ENCODE data around the gene TDRD3. TPM values are rescaled to one million over a fixed set of nuclear protein-coding genes. Genes with fewer than 3 reads are reported as not detected.
"Not testable (repeated sequence)": the region's sequence is repeated elsewhere in the genome, so short reads cannot be mapped to it uniquely, and the experiment has no call there.

Gene TDRD3
- total RNA-seq, 1 donor from 2014 or later = 46.6 TPM

- Histone ChIP-seq H3K27me3 (ENCODE audit: low read depth) (no peaks in the 10 kb centered on the region), H3K27ac (replicated peaks) (no peak overlapping the region), H3K9me3 (replicated peaks) (no peaks in the 10 kb centered on the region), H3K4me3 (no peak overlapping the region), H3K4me1 (no peaks in the 10 kb centered on the region), H3K36me3 (no peaks in the 10 kb centered on the region)
- no peak for DNase-seq
- no peak for TF ChIP-seq CTCF (IDR thresholded peaks at IDR 0.05; ENCODE audit: borderline replicate concordance)
- intact Hi-C loops (cut with micrococcal nuclease) = no loop called here
Measured at GRCh38 chr13:60370343-60370742, 26.7 kb upstream of the TDRD3 start.

- Histone ChIP-seq H3K4me3 (no peak overlapping the region), H3K9me3 (replicated peaks) (peaks cover 4% of the 10 kb centered on the region), H3K4me1 (no peaks in the 10 kb centered on the region), H3K36me3 (no peaks in the 10 kb centered on the region), H3K27me3 (ENCODE audit: low read depth) (no peaks in the 10 kb centered on the region), H3K27ac (replicated peaks) (no peak overlapping the region)
- TF ChIP-seq CTCF (IDR thresholded peaks at IDR 0.05; ENCODE audit: borderline replicate concordance) = no peak
- intact Hi-C loops (cut with micrococcal nuclease) = no loop called here
- no peak for DNase-seq
Measured at GRCh38 chr13:60372141-60372540, 24.9 kb upstream of the TDRD3 start.

- H3K4me1 ChIP-seq; DNase-seq; H3K27ac ChIP-seq (replicated peaks); H3K9me3 ChIP-seq (replicated peaks); H3K27me3 ChIP-seq (ENCODE audit: low read depth); H3K4me3 ChIP-seq; H3K36me3 ChIP-seq; intact Hi-C loops (cut with micrococcal nuclease): not testable (repeated sequence)
Measured at GRCh38 chr13:60379282-60379681, 17.7 kb upstream of the TDRD3 start.

- DNase-seq = no peak
- H3K27ac ChIP-seq (replicated peaks) = no peak overlapping the region
- H3K27me3 ChIP-seq (ENCODE audit: low read depth) = peaks cover 3% of the 10 kb centered on the region
- no peak overlapping the region for H3K4me3 ChIP-seq
- H3K9me3 ChIP-seq (replicated peaks) = peaks cover 4% of the 10 kb centered on the region
- TF ChIP-seq CTCF (IDR thresholded peaks at IDR 0.05; ENCODE audit: borderline replicate concordance) = no peak
- no peaks in the 10 kb centered on the region for H3K36me3 ChIP-seq
- intact Hi-C loops (cut with micrococcal nuclease) = no loop called here
- no peaks in the 10 kb centered on the region for H3K4me1 ChIP-seq
Measured at GRCh38 chr13:60379837-60380565, 17.0 kb upstream of the TDRD3 start.

- Histone ChIP-seq H3K9me3 (replicated peaks) (no peaks in the 10 kb centered on the region), H3K4me3 (no peak overlapping the region), H3K27me3 (ENCODE audit: low read depth) (peaks cover 4% of the 10 kb centered on the region), H3K4me1 (no peaks in the 10 kb centered on the region), H3K36me3 (no peaks in the 10 kb centered on the region), H3K27ac (replicated peaks) (no peak overlapping the region)
- DNase-seq = no peak
- intact Hi-C loops (cut with micrococcal nuclease) = no loop called here
- TF ChIP-seq CTCF (IDR thresholded peaks at IDR 0.05; ENCODE audit: borderline replicate concordance) = no peak
Measured at GRCh38 chr13:60384911-60385310, 12.1 kb upstream of the TDRD3 start.

- Histone ChIP-seq H3K27ac (replicated peaks) (no peak overlapping the region), H3K4me1 (no peaks in the 10 kb centered on the region), H3K9me3 (replicated peaks) (no peaks in the 10 kb centered on the region), H3K27me3 (ENCODE audit: low read depth) (peaks cover 4% of the 10 kb centered on the region), H3K36me3 (no peaks in the 10 kb centered on the region), H3K4me3 (no peak overlapping the region)
- no peak for DNase-seq
- intact Hi-C loops (cut with micrococcal nuclease) = no loop called here
- TF ChIP-seq CTCF (IDR thresholded peaks at IDR 0.05; ENCODE audit: borderline replicate concordance) = no peak
Measured at GRCh38 chr13:60386250-60386649, 10.8 kb upstream of the TDRD3 start.
